Measurements from ENCODE around the gene HIVEP2. TPM values are rescaled to one million over a fixed set of nuclear protein-coding genes. Genes with fewer than 3 reads are reported as not detected.

Gene HIVEP2
- total RNA-seq, 1 experiment from 2014 or later: 10.3 TPM

- ChIA-PET CTCF (no interaction called here), POLR2A (no interaction called here)
- DNase-seq (ENCODE audit: low read depth, low spot score) (no peak), ATAC-seq (no peak)
- Histone ChIP-seq H3K27ac (ENCODE audit: low read length) (no peak overlapping the region), H3K4me3 (ENCODE audit: low read depth in 2 of 2, low read length in 2 of 2) (no peak overlapping the region), H3K4me1 (ENCODE audit: control insufficient read depth, insufficient read depth, low read length) (peaks cover 25% of the 10 kb centered on the region), H3K27me3 (ENCODE audit: control insufficient read depth, insufficient read depth, low read length) (no peaks in the 10 kb centered on the region), H3K9me3 (ENCODE audit: control insufficient read depth, insufficient read depth, low read depth, low read length) (no peaks in the 10 kb centered on the region), H3K36me3 (ENCODE audit: control insufficient read depth, insufficient read depth, low read length) (no peaks in the 10 kb centered on the region)
- intact Hi-C loops (cut with micrococcal nuclease; ENCODE audit: unreplicated experiment): no loop called here
- TF ChIP-seq REST (IDR thresholded peaks at IDR 0.05; ENCODE audit: insufficient read depth in 1 of 2, low read depth in 2 of 2, low read length in 1 of 2): no peak
- in situ Hi-C loops (cut with HindIII; ENCODE audit: low pct_unique_long_range_greater_than_20kb, low sequenced_read_pairs): no loop called here
- no TSS peak for BruUV-seq (replicated peaks)
Observed at GRCh38 chr6:142867988-142868812, 76.8 kb downstream of the HIVEP2 start.

GRCh38 chr6:142867355-142867801 is 77.6 kb downstream of the HIVEP2 start:
- Histone ChIP-seq H3K4me1 (ENCODE audit: control insufficient read depth, insufficient read depth, low read length) (peaks cover 19% of the 10 kb centered on the region), H3K27ac (ENCODE audit: low read length) (no peak overlapping the region), H3K36me3 (ENCODE audit: control insufficient read depth, insufficient read depth, low read length) (no peaks in the 10 kb centered on the region), H3K9me3 (ENCODE audit: control insufficient read depth, insufficient read depth, low read depth, low read length) (no peaks in the 10 kb centered on the region), H3K4me3 (ENCODE audit: low read depth in 2 of 2, low read length in 2 of 2) (no peak overlapping the region), H3K27me3 (ENCODE audit: control insufficient read depth, insufficient read depth, low read length) (no peaks in the 10 kb centered on the region)
- intact Hi-C loops (cut with micrococcal nuclease; ENCODE audit: unreplicated experiment): no loop called here
- no peak for TF ChIP-seq SIN3A (IDR thresholded peaks at IDR 0.05; ENCODE audit: borderline replicate concordance, insufficient read depth, low read depth, low read length)
- no peak for TF ChIP-seq REST (IDR thresholded peaks at IDR 0.05; ENCODE audit: insufficient read depth in 1 of 2, low read depth in 2 of 2, low read length in 1 of 2)
- TF ChIP-seq POLR2AphosphoS5 (IDR thresholded peaks at IDR 0.05; ENCODE audit: low read depth, low read length): no peak
- TF ChIP-seq CTCF (IDR thresholded peaks at IDR 0.05): no peak
- no peak for TF ChIP-seq TCF7L2 (IDR thresholded peaks at IDR 0.05; ENCODE audit: low read depth, low read length)
- in situ Hi-C loops (cut with HindIII; ENCODE audit: low pct_unique_long_range_greater_than_20kb, low sequenced_read_pairs): no loop called here
- ChIA-PET POLR2A (no interaction called here), CTCF (no interaction called here)
- DNase-seq (ENCODE audit: low read depth, low spot score) (no peak), ATAC-seq (no peak)
- BruUV-seq (replicated peaks): no TSS peak

Measured in Panc1 (cell line).